Loucy (cell line): ENCODE results near the gene DLK1.

Experiments used
- H2AFZ ChIP-seq: fragments of 200-600 bp; sonication (generic); 2 replicates; pipeline ENCODE4 v1.6.0; 2016; ENCODE audit warnings: antibody characterized with exemption, mild to moderate bottlenecking, low read length, moderate library complexity
- H3F3A ChIP-seq: fragments of 200-600 bp; 2 replicates; pipeline ENCODE4 v1.6.0; 2016; ENCODE audit warnings: antibody characterized with exemption, low read depth, mild to moderate bottlenecking
- H3K27me3 ChIP-seq: fragments of 200-600 bp; sonication (generic); 2 replicates; pipeline ENCODE4 v1.6.1; 2014; ENCODE audit warnings: low read length, mild to moderate bottlenecking; ENCODE audit not compliant: insufficient read depth, poor library complexity, severe bottlenecking
- H3K36me3 ChIP-seq: fragments of 200-600 bp; sonication (generic); 2 replicates; pipeline ENCODE4 v1.6.1; 2016; ENCODE audit warnings: low read length; ENCODE audit not compliant: insufficient read depth
- H3K4me1 ChIP-seq: fragments of 200-600 bp; sonication (generic); 2 replicates; pipeline ENCODE4 v1.5.1; 2014; ENCODE audit warnings: low read length, mild to moderate bottlenecking; ENCODE audit not compliant: insufficient read depth, poor library complexity, severe bottlenecking
- H3K4me2 ChIP-seq: fragments of 200-600 bp; sonication (generic); 2 replicates; pipeline ENCODE4 v1.6.0; 2014; ENCODE audit warnings: antibody characterized with exemption, low read length, low read depth, mild to moderate bottlenecking; ENCODE audit not compliant: poor library complexity, severe bottlenecking
- H3K4me3 ChIP-seq: fragments of 200-600 bp; sonication (generic); 2 replicates; pipeline ENCODE4 v1.5.1; 2014; ENCODE audit warnings: low read length, mild to moderate bottlenecking, mixed read lengths; ENCODE audit not compliant: poor library complexity, severe bottlenecking
- H3K79me2 ChIP-seq: fragments of 200-600 bp; sonication (generic); 2 replicates; pipeline ENCODE4 v1.6.1; 2014; ENCODE audit warnings: low read length; ENCODE audit not compliant: insufficient read depth
- H3K9ac ChIP-seq: fragments of 200-600 bp; sonication (generic); 2 replicates; pipeline ENCODE4 v1.6.0; 2014; ENCODE audit warnings: mild to moderate bottlenecking, low read depth, low read length, moderate library complexity; ENCODE audit not compliant: poor library complexity, severe bottlenecking
- H3K9me2 ChIP-seq: fragments of 200-600 bp; sonication (generic); replicated peaks from 2 replicates; pipeline ENCODE4 v1.6.1; 2016; ENCODE audit warnings: low read depth, low read length, mixed read lengths
- H3K9me3 ChIP-seq: fragments of 200-600 bp; sonication (generic); 2 replicates; pipeline ENCODE4 v1.6.1; 2014; ENCODE audit warnings: mild to moderate bottlenecking, antibody characterized with exemption, low read length, low read depth; ENCODE audit not compliant: insufficient read depth
- H4K20me1 ChIP-seq: fragments of 200-600 bp; sonication (generic); 2 replicates; pipeline ENCODE4 v1.6.0; 2014; ENCODE audit warnings: antibody characterized with exemption, low read length, mild to moderate bottlenecking; ENCODE audit not compliant: insufficient read depth, poor library complexity, severe bottlenecking
- CTCF ChIP-seq: fragments of 200-600 bp; sonication (generic); conservative IDR thresholded peaks from 2 replicates; pipeline ENCODE4 v1.5.1; 2014; ENCODE audit warnings: mild to moderate bottlenecking, antibody characterized with exemption, low read length
- EZH2phosphoT487 ChIP-seq: fragments of 200-600 bp; IDR thresholded peaks from 2 replicates; pipeline ENCODE4 v1.6.1; 2018; ENCODE audit warnings: antibody characterized with exemption, mild to moderate bottlenecking, moderate library complexity, borderline replicate concordance

Gene DLK1

GRCh38 chr14:100719976-100720520 is 6.6 kb upstream of the DLK1 start:
- no peaks in the 10 kb centered on the region for H3K9me3 ChIP-seq
- H3K79me2 ChIP-seq = peaks cover 25% of the 10 kb centered on the region; the same call in 1 of the 2 replicates
- TF ChIP-seq EZH2phosphoT487 (no peak), CTCF (no peak)
- no peak overlapping the region for H3K4me2 ChIP-seq
- no peaks in the 10 kb centered on the region for H4K20me1 ChIP-seq
- no peaks in the 10 kb centered on the region for H3K9me2 ChIP-seq
- H3K9ac ChIP-seq = no peak overlapping the region
- peaks cover 60% of the 10 kb centered on the region for H3K4me1 ChIP-seq
- no peak overlapping the region for H2AFZ ChIP-seq
- no peaks in the 10 kb centered on the region for H3K36me3 ChIP-seq
- no peak overlapping the region for H3K4me3 ChIP-seq
- H3K27me3 ChIP-seq = no peaks in the 10 kb centered on the region
- peaks cover 11% of the 10 kb centered on the region; the same call in 1 of the 2 replicates for H3F3A ChIP-seq

- no peaks in the 10 kb centered on the region for H3K9me3 ChIP-seq
- no peak for TF ChIP-seq EZH2phosphoT487
- TF ChIP-seq CTCF = no peak
- H4K20me1 ChIP-seq = no peaks in the 10 kb centered on the region
- H3K9ac ChIP-seq = no peak overlapping the region
- H3F3A ChIP-seq = peaks cover 7% of the 10 kb centered on the region; the same call in 1 of the 2 replicates
- H3K4me2 ChIP-seq = no peak overlapping the region
- no peak overlapping the region for H3K4me3 ChIP-seq
- no peaks in the 10 kb centered on the region for H3K36me3 ChIP-seq
- no peaks in the 10 kb centered on the region for H3K27me3 ChIP-seq
- peaks cover 11% of the 10 kb centered on the region; the same call in 1 of the 2 replicates for H3K79me2 ChIP-seq
- no peak overlapping the region for H2AFZ ChIP-seq
- peaks cover 44% of the 10 kb centered on the region for H3K4me1 ChIP-seq
- no peaks in the 10 kb centered on the region for H3K9me2 ChIP-seq
Measured at GRCh38 chr14:100721568-100721967, 5.1 kb upstream of the DLK1 start.

- Histone ChIP-seq H2AFZ (no peak overlapping the region), H3K9me3 (no peaks in the 10 kb centered on the region), H3K79me2 (peaks cover 11% of the 10 kb centered on the region; the same call in 1 of the 2 replicates), H3K9me2 (no peaks in the 10 kb centered on the region), H3K9ac (no peak overlapping the region), H3F3A (no peaks in the 10 kb centered on the region), H3K4me1 (peaks cover 38% of the 10 kb centered on the region), H3K4me2 (no peak overlapping the region), H3K4me3 (no peak overlapping the region), H4K20me1 (no peaks in the 10 kb centered on the region), H3K27me3 (no peaks in the 10 kb centered on the region), H3K36me3 (no peaks in the 10 kb centered on the region)
- TF ChIP-seq CTCF (no peak), EZH2phosphoT487 (no peak)
Measured at GRCh38 chr14:100722367-100722766, 4.3 kb upstream of the DLK1 start.
